Kidney glomerular epithelial cell (primary cell): ENCODE measurements around the gene SEMA3C.

ENCODE experiments used
- DNase-seq: peaks from one replicate; lab custom pipeline; 2025; lab: John Stamatoyannopoulos, UW

The SEMA3C gene

DNA sequence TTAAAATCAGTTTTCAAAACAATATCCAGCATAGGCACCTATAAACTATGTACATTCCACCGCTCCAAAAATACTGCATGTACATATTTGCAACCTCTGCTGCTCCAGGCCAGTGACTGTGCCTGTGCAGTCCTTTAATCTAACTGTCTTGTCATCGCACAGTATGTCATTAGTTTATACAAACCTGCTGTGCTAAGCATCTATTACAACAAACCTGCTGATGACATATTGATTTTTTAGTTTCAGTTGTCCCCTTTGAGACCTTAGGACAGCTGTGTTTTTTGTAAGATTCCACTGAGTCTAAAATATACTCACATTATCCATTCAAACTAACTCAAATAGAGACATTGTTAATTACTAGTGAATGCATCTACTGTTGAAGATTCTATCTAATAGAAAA is 33.1 kb downstream of the SEMA3C start:
- DNase-seq: no peak

DNA sequence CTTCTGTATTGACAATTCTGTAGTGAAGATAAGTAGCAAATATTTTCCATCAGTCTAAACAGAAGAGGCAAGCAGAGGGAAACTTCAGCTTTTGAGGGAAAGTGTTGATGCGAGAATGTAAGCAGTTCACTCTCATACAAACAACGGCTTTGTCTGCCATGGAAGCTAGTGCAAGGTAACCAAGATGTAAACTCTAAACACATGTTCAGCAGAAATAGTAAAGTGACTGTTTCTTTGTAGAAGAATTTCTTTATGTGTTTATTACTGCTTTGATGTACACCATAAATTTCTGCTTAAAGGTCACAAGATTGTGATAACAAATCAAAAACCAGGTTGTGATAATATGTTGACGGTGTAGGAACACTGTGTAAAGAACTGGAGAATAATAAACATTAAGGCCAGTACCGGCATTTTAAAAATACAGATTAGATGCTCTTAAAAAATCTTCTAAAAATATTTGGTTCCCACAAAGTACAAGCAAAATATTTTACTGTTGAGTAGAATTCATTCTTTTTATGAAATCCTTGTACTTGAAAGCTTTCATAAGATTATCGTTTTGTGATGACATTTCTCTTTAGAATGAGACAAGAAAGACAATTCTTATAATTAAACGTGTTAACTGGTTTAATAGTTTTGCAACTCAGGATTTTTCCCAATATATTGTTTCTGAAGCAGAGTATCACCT is 34.2 kb downstream of the SEMA3C start:
- no peak for DNase-seq

GRCh38 chr7:80883154-80884025 is 35.5 kb downstream of the SEMA3C start:
- peak; percentile 84 for DNase-seq

- no peak for DNase-seq
Observed at GRCh38 chr7:80882213-80882801, 36.5 kb downstream of the SEMA3C start.

GRCh38 chr7:80881351-80881900 is 37.4 kb downstream of the SEMA3C start:
- DNase-seq: no peak

DNA sequence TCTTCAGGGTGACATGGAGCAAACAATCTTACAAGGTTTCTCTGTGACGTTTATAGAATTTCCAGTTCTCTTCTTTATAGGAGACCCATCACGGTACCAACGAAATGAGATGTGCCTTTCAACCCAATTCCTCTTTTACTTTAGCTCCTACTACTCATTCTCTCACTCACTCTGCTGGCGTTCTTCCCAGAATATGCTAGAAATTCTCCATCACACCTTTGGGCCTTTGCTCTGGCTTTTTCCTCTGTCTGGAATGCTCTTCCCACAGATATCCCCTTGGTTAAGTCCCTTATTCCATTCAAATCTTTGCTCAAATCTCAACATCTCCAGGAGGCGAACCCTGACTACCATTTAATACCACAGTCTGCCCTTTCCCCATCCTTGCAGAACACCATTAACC is 39.0 kb downstream of the SEMA3C start:
- no peak for DNase-seq

DNA sequence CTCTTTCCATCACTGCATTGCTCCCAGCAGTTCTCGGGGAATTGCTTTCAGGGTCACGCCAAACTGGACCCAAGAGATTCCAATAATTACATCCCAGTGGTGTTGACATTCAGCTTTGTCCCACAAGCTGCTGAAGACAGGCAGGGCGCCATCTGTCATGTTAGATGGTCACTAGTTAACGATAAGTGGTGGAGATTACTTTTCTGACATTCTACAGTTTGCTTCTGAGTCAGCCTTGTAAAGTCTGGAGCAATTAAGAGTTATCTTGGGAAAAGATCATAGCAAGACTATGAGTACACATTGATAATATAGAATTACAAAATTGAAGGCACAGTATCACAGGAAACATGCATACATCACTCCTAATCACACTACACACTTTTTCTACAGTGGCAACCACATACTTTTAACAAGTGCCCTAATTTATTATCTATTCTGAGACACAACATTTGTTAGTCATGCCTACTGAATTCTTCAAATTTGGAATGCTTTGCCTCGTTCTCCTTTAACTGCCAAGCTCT is 41.9 kb downstream of the SEMA3C start:
- no peak for DNase-seq

- no peak for DNase-seq
Observed at GRCh38 chr7:80875537-80876120, 43.2 kb downstream of the SEMA3C start.

DNA sequence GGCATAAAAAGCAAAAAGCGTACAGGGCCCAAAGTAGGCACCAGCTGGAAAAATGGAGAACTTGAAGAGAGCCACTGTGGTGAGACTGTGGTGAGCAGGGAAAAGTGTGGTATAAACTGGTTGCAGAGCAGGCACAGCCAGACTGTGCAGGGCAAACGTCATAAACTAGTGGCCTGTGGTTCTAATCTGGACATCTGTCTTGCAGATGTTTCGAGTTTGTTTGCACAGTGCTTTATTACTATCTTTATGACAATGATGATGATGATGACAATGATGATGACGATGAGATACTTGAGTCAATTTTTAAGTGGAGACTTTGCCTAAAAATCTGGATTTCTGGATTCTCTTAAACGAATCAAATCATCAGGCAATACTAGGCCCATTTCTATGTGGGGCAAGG is 45.7 kb downstream of the SEMA3C start:
- DNase-seq: no peak

DNA sequence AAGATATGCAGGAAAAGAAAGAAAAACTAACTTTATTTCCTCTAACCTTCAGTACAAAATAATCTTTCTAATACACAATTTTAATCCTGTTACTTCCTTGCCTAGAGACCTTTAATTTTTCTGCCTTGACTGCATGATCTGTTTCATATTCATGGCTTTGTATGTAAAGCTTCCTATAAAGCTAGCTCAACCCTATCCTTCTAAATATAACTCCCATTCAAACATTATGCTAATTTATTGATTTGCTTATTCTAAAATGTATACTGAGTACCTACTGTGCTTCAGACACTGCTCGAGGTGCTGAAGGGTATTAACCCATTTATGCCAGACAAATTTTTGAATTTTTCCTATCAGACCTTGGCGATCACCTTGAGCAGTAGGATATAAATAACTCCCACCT is 47.6 kb downstream of the SEMA3C start:
- DNase-seq: no peak

GRCh38 chr7:80870813-80871212 is 48.0 kb downstream of the SEMA3C start:
- no peak for DNase-seq

- no peak for DNase-seq
Observed at GRCh38 chr7:80869821-80870751, 48.8 kb downstream of the SEMA3C start.

DNA sequence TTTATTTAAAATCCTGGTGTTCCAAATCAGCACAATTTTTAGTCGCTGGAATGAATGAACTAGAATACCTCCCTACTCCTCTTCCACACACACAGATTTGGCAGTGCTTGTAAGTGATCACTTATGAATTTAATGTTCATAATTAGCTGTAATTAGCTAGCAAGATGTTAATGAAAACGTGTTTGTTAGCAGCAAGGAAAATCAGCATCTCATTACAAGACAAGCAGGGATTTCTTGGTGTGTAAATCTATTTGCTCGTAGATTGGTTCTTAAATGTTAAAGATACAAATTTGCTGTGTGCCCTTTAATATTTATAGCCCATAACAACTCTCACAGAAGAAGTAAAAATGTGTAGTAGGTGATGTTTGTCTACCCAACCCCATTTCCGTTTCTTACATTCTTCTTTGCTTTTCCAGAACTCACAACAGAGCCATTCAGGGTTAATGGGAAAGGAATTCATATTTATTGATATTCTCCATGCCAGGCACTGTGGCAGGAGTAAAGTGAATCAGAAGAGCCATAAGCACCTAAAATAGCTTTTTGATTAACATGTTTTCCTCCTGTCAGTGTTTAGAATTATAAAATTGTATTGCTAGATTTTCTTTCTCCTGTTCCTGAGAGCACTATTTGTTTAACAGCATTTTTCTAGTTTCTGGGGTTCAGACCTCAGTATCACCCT is 49.6 kb downstream of the SEMA3C start:
- no peak for DNase-seq

GRCh38 chr7:80868566-80868965 is 50.3 kb downstream of the SEMA3C start:
- DNase-seq: no peak

GRCh38 chr7:80860554-80860953 is 58.3 kb downstream of the SEMA3C start:
- DNase-seq: no peak

DNA sequence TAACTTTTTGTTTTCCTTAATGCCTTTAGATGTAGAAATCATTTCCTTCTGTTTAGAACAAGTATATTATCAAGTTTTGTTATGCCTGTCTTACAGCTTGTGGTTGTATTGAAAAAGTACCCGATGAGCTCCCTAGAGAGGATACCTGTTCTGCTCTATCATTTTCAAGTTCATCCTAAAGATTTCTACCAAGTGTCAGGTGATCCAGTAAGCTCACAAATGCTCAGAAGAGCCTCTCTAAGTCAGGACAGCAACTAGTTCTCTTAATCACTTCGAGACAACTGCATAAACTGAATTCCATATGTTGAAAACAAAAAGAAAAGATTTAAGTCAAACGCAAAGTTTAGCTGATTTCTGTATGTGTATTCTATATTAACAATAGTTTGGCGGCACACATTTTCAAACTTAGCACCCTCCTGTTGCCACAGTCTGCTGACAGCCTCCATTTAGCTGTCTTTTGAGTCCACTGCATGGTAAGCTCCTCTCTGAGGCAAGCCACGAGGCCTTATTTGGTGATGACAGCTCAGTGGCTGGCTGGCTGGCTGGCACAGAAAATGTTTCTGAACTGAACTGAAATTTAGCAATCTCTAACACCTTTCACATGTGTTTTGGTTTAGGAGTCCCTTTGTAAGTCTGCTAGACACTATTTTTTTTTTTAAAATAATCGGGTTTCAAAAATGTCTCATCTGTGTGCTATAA is 59.4 kb downstream of the SEMA3C start:
- DNase-seq: no peak

DNA sequence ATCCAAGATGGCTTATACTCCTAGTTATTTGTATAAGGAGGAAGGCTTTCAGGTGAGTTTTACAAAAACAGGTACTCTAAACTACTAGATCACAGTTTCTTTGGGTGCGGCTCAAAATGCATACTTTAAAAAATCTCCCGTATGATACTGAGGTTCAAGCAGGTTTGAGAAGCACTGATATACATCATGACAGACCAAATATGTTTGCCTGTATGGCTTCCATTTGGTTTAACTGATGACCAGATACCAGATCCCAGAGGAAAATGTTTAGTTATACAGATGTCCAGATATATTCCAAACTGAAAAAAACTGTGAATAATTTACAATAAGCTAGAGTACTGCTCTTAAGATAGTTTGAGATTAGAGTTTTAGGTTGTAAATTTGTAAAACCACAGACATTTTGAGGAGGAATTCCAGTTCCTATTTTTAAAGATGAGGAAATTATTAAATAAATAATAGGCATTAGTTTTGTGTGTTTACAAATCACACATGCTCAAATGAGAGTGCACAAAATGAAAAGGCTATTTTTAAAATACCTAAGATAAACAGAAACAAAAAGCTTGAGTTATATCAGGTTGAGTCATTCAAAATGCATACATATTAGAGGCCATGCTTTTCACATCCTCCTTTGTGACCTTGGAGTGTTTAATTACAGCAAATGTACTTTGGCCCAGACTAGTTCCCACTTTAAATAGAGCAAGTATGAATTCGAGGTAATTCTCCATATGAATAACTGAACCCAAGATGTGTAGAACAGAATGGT is 60.5 kb downstream of the SEMA3C start:
- DNase-seq: no peak

DNA sequence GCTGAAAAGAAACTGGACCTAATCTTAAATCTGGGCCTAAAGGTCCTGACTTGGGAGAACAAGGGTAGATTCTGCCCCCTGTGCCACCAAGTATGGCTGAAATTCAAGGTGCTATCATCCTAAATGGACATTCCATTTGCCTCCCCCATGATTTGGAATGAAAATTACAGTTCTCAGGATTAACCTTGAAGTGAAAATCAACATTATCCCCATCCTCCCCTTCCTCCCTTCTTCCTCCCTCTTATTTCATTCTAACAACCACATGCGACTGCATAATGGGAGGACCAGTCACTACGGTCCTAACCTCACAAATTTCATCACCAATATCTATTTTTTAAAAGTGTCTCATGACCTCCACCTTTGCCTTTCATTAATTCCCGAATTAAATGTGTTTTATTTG is 62.1 kb downstream of the SEMA3C start:
- DNase-seq: no peak

DNA sequence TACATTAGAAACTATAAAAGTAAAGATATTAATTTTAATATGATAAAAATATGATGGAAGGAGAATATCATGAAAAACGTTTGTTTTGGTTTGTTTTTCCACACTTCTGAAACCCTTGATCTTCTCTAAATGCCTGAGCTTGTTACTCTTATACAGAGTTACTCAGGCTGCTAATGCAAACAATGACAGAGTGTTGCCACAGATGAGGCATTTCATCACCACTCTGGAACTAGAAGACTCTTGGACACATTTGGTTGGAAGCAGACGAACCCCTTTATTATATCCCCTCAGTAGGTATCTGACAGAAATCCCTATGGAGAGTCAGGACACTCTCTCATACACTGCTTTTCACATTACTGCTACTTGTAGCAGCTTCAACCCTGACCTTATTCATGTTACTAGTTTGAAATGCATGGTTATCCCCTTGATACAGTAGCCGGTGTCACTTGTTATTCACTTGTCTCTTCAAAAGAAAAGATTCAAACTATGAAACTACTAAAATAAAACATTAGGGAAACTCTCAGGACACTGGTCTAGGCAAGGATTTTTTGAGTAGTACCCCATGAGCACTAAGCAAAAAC is 66.9 kb downstream of the SEMA3C start:
- DNase-seq: peak; percentile 33
